ENCODE data around the gene THRA.
A peak's percentile ranks its signal among the peaks of the same experiment; 100 is the strongest.

Gene THRA

GRCh38 chr17:40106760-40107521 is 44.2 kb downstream of the THRA start:
- H3K27ac ChIP-seq, result peak overlapping the region; percentile 94 to 98
- intact Hi-C loops (cut with DNase I; ENCODE audit: low total_unique reads), result loop anchor here (5.0 kb wide), 1 partner anchor 35 kb away; no protein-coding TSS in a partner anchor
- DNase-seq, result no peak
- H3K4me1 ChIP-seq, result peaks cover 11 to 100% (median 80%) of the 10 kb centered on the region in 4 donors
- no peaks in the 10 kb centered on the region for H3K9me3 ChIP-seq
- no peaks in the 10 kb centered on the region for H3K27me3 ChIP-seq
- no peak overlapping the region for H3K4me3 ChIP-seq
- H3K36me3 ChIP-seq, result no peaks in the 10 kb centered on the region
- TF ChIP-seq CTCF (IDR thresholded peaks at IDR 0.05), result no peak

GRCh38 chr17:40107522-40108174 is 44.9 kb downstream of the THRA start:
- Histone ChIP-seq H3K27ac (peak overlapping the region; percentile 94 to 98), H3K36me3 (no peaks in the 10 kb centered on the region), H3K4me3 (peak overlapping the region in 1 of 2 donors; percentile 17), H3K9me3 (no peaks in the 10 kb centered on the region), H3K27me3 (no peaks in the 10 kb centered on the region), H3K4me1 (peaks cover 11 to 100% (median 84%) of the 10 kb centered on the region in 4 donors)
- intact Hi-C loops (cut with DNase I; ENCODE audit: low total_unique reads), result loop anchor here (5.0 kb wide), 1 partner anchor 35 kb away; no protein-coding TSS in a partner anchor
- DNase-seq, result peak in 1 of 2 donors; percentile 60
- no peak for TF ChIP-seq CTCF (IDR thresholded peaks at IDR 0.05)

- no peak for TF ChIP-seq CTCF (IDR thresholded peaks at IDR 0.05)
- intact Hi-C loops (cut with DNase I; ENCODE audit: low total_unique reads), result loop anchor here (5.0 kb wide), 1 partner anchor 37 kb away; no protein-coding TSS in a partner anchor
- Histone ChIP-seq H3K9me3 (no peaks in the 10 kb centered on the region), H3K4me3 (no peak overlapping the region), H3K27ac (peak overlapping the region; percentile 94 to 98), H3K36me3 (no peaks in the 10 kb centered on the region), H3K4me1 (peaks cover 11 to 97% (median 86%) of the 10 kb centered on the region in 4 donors), H3K27me3 (no peaks in the 10 kb centered on the region)
- DNase-seq, result peak; percentile 13 to 64
Observed at GRCh38 chr17:40108970-40109824, 46.4 kb downstream of the THRA start.

DNA sequence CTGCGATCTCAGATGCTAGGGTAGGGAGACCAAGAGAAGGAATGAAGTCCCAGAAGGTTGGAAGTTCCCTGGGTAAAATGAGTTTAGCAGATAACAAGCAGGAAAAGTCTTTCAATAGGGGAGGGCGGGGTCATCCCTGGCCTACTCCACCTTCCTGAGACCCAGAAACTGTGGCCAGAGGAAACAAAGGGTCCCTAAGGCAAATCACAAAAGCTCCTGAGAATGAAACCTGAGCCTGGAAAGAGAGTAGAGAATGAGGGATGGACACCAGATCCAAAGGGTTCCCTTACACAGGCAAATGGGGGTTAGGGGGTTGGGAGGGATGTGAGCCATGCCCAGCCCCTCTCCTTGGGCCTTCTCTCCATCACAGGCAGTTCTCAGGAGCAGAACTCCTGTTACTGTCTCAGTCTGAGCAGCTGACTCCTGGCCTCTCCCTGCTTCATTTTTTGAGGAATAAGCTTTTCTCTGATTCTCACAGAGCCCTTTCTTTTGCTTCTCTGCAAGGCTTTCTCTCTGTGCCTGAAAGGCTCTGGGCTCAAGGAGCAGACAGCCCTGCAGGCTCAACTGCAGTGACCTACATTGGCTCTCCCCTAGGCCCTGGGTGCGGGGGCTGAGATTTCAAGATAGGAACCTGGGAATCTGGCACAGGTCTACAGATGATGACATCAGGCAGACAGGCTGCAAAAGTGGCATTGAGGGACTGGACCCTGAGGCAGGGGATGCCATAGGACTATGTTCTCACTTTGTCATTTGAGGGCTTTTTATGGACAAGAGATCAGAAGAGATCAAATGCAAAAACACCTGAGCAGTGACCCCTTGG is 47.5 kb downstream of the THRA start:
- no peak for TF ChIP-seq CTCF (IDR thresholded peaks at IDR 0.05)
- Histone ChIP-seq H3K27me3 (no peaks in the 10 kb centered on the region), H3K9me3 (no peaks in the 10 kb centered on the region), H3K27ac (peak overlapping the region; percentile 94 to 98), H3K4me3 (no peak overlapping the region), H3K4me1 (peaks cover 11 to 97% (median 91%) of the 10 kb centered on the region in 4 donors), H3K36me3 (no peaks in the 10 kb centered on the region)
- peak in 1 of 2 donors; percentile 68 for DNase-seq
- intact Hi-C loops (cut with DNase I; ENCODE audit: low total_unique reads), result loop anchor here (5.0 kb wide), 2 partner anchors 48 to 57 kb away; partner anchors contain the start of gene THRA

All from tibial artery (tissue), 4 donors.